Lower leg skin (tissue), 3 donors: ENCODE results near the gene FCMR.

Experiments
- CTCF ChIP-seq, 3 donors: fragments of 450-650 bp; IDR thresholded peaks; one replicate each; pipeline ENCODE4 v1.5.1; 2016; ENCODE audit warnings: antibody characterized with exemption in 3 of 3, mild to moderate bottlenecking in 3 of 3, moderate library complexity in 2 of 3
- POLR2A ChIP-seq, 2 donors: fragments of 450-650 bp; IDR thresholded peaks; one replicate each; pipeline ENCODE4 v1.6.1; 2016 to 2017; ENCODE audit warnings: antibody characterized with exemption in 2 of 2, mild to moderate bottlenecking in 1 of 2, moderate library complexity in 1 of 2

- no peak for TF ChIP-seq CTCF (IDR thresholded peaks at IDR 0.05)
- TF ChIP-seq POLR2A (IDR thresholded peaks at IDR 0.05), result no peak
These were observed 31.9 kb upstream of the FCMR start for GRCh38 chr1:206953626-206954025.
